Endothelial cell of umbilical vein (primary cell): ENCODE measurements around the gene WIPI1.

Source experiments
- EZH2 ChIP-seq: IDR thresholded peaks from 2 replicates; pipeline ENCODE4 v1.6.1; 2012; ENCODE audit warnings: borderline replicate concordance, low read depth, mild to moderate bottlenecking, moderate library complexity, low read length, inconsistent platforms; ENCODE audit not compliant: severe bottlenecking
- POLR2AphosphoS5 ChIP-seq: IDR thresholded peaks from 2 replicates; pipeline ENCODE4 v1.6.1; 2012; ENCODE audit warnings: low read depth, mild to moderate bottlenecking, control low read depth, low read length, moderate library complexity; ENCODE audit not compliant: insufficient read depth
- TF ChIP-seq, protein P1 (sequence below), 2 donors: IDR thresholded peaks; 1 replicate in 1 of 2; 2 replicates in 1 of 2; pipeline ENCODE4 v1.5.1; 2011; ENCODE audit warnings: low read length in 2 of 2, mild to moderate bottlenecking in 2 of 2, moderate library complexity in 2 of 2, control low read depth in 1 of 2, inconsistent platforms in 1 of 2, low read depth in 1 of 2; ENCODE audit not compliant: insufficient read depth in 1 of 2; ENCODE audit errors: extremely low read depth in 1 of 2

GRCh38 chr17:68443972-68444464 is 13.3 kb downstream of the WIPI1 start:
- no peak for TF ChIP-seq EZH2
- TF ChIP-seq POLR2AphosphoS5, result no peak
- TF ChIP-seq, protein P1, sequence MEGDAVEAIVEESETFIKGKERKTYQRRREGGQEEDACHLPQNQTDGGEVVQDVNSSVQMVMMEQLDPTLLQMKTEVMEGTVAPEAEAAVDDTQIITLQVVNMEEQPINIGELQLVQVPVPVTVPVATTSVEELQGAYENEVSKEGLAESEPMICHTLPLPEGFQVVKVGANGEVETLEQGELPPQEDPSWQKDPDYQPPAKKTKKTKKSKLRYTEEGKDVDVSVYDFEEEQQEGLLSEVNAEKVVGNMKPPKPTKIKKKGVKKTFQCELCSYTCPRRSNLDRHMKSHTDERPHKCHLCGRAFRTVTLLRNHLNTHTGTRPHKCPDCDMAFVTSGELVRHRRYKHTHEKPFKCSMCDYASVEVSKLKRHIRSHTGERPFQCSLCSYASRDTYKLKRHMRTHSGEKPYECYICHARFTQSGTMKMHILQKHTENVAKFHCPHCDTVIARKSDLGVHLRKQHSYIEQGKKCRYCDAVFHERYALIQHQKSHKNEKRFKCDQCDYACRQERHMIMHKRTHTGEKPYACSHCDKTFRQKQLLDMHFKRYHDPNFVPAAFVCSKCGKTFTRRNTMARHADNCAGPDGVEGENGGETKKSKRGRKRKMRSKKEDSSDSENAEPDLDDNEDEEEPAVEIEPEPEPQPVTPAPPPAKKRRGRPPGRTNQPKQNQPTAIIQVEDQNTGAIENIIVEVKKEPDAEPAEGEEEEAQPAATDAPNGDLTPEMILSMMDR (IDR thresholded peaks at IDR 0.05; ENCODE audit: extremely low read depth in 1 of 2, insufficient read depth in 1 of 2, low read depth in 1 of 2, low read length in 2 of 2), result no peak
